MM.1S (cell line): ENCODE data around the gene KLK15.

ENCODE experiments used
- DNase-seq: peaks from one replicate; pipeline ENCODE4 v3.0.0-alpha.2; 2015
- H2AFZ ChIP-seq: fragments of 300-600 bp; sonication (generic); 2 replicates; pipeline ENCODE4 v1.6.0; 2016; ENCODE audit warnings: antibody characterized with exemption, low read length
- H3F3A ChIP-seq: fragments of 300-600 bp; sonication (generic); 2 replicates; pipeline ENCODE4 v1.6.1; 2016; ENCODE audit warnings: mild to moderate bottlenecking, antibody characterized with exemption, low read length, moderate library complexity, mixed read lengths; ENCODE audit not compliant: insufficient read depth
- H3K27ac ChIP-seq: fragments of 300-600 bp; sonication (generic); 2 replicates; pipeline ENCODE4 v1.5.1; 2016; ENCODE audit warnings: mild to moderate bottlenecking, low read length
- H3K27me3 ChIP-seq: fragments of 300-600 bp; sonication (generic); replicated peaks from 2 replicates; pipeline ENCODE4 v1.6.0; 2016; ENCODE audit warnings: low read length; ENCODE audit not compliant: insufficient read depth
- H3K36me3 ChIP-seq: fragments of 300-600 bp; sonication (generic); replicated peaks from 2 replicates; pipeline ENCODE4 v1.6.1; 2016; ENCODE audit warnings: mild to moderate bottlenecking, low read length, mixed read lengths; ENCODE audit not compliant: insufficient read depth
- H3K4me1 ChIP-seq: fragments of 300-600 bp; sonication (generic); 2 replicates; pipeline ENCODE4 v1.6.1; 2016; ENCODE audit warnings: low read length, mixed read lengths
- H3K4me2 ChIP-seq: fragments of 300-600 bp; sonication (generic); 2 replicates; pipeline ENCODE4 v1.6.0; 2016; ENCODE audit warnings: low read depth, low read length
- H3K4me3 ChIP-seq: fragments of 300-600 bp; sonication (generic); 2 replicates; pipeline ENCODE4 v1.5.1; 2016; ENCODE audit warnings: low read length, mixed read lengths
- H3K79me2 ChIP-seq: fragments of 300-600 bp; sonication (generic); 2 replicates; pipeline ENCODE4 v1.6.1; 2016; ENCODE audit warnings: mixed run types, low read length, mixed read lengths
- H3K9ac ChIP-seq: fragments of 300-600 bp; sonication (generic); 2 replicates; pipeline ENCODE4 v1.6.1; 2016; ENCODE audit warnings: low read length, mixed read lengths
- H3K9me2 ChIP-seq: fragments of 300-600 bp; sonication (generic); replicated peaks from 2 replicates; pipeline ENCODE4 v1.6.1; 2016; ENCODE audit warnings: mild to moderate bottlenecking, low read length, mixed read lengths; ENCODE audit not compliant: insufficient read depth
- H3K9me3 ChIP-seq: fragments of 300-600 bp; sonication (generic); replicated peaks from 2 replicates; pipeline ENCODE4 v1.6.1; 2016; ENCODE audit warnings: mild to moderate bottlenecking, low read length, mixed read lengths; ENCODE audit not compliant: insufficient read depth
- H4K20me1 ChIP-seq: fragments of 300-600 bp; sonication (generic); 2 replicates; pipeline ENCODE4 v1.6.1; 2016; ENCODE audit warnings: mild to moderate bottlenecking, low read length, moderate library complexity, mixed read lengths; ENCODE audit not compliant: insufficient read depth
- EZH2 ChIP-seq: fragments of 300-600 bp; sonication (generic); optimal IDR thresholded peaks from 2 replicates; pipeline ENCODE3; 2017; ENCODE audit warnings: low read depth, mild to moderate bottlenecking, antibody characterized with exemption, low read length, mixed read lengths
- EZH2phosphoT487 ChIP-seq: fragments of 300-600 bp; sonication (generic); IDR thresholded peaks from 2 replicates; pipeline ENCODE4 v1.6.1; 2018; ENCODE audit warnings: antibody characterized with exemption, low read length
- TF ChIP-seq, protein P1 (sequence below): fragments of 300-600 bp; sonication (generic); IDR thresholded peaks from 2 replicates; pipeline ENCODE4 v1.5.1; 2016; ENCODE audit warnings: antibody characterized with exemption, low read length, mixed read lengths

The KLK15 gene

GRCh38 chr19:50797429-50797780, 36.0 kb downstream of the KLK15 start:
- DNase-seq = no peak
- peaks cover 11% of the 10 kb centered on the region for H3K4me1 ChIP-seq
- H2AFZ ChIP-seq = no peak overlapping the region
- no peak overlapping the region for H3K9ac ChIP-seq
- no peak overlapping the region for H3K4me3 ChIP-seq
- TF ChIP-seq EZH2phosphoT487 (no peak), EZH2 (no peak)
- TF ChIP-seq, protein P1, sequence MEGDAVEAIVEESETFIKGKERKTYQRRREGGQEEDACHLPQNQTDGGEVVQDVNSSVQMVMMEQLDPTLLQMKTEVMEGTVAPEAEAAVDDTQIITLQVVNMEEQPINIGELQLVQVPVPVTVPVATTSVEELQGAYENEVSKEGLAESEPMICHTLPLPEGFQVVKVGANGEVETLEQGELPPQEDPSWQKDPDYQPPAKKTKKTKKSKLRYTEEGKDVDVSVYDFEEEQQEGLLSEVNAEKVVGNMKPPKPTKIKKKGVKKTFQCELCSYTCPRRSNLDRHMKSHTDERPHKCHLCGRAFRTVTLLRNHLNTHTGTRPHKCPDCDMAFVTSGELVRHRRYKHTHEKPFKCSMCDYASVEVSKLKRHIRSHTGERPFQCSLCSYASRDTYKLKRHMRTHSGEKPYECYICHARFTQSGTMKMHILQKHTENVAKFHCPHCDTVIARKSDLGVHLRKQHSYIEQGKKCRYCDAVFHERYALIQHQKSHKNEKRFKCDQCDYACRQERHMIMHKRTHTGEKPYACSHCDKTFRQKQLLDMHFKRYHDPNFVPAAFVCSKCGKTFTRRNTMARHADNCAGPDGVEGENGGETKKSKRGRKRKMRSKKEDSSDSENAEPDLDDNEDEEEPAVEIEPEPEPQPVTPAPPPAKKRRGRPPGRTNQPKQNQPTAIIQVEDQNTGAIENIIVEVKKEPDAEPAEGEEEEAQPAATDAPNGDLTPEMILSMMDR = no peak
- no peak overlapping the region for H3K4me2 ChIP-seq
- H3K27me3 ChIP-seq = no peaks in the 10 kb centered on the region
- no peak overlapping the region for H3K27ac ChIP-seq
- peaks cover 32% of the 10 kb centered on the region for H3F3A ChIP-seq
- 0 out of 2 replicates have a peak, but pooled peaks cover 5% of the 10 kb centered on the region for H3K36me3 ChIP-seq
- peaks cover 26% of the 10 kb centered on the region for H3K79me2 ChIP-seq
- no peaks in the 10 kb centered on the region for H3K9me2 ChIP-seq
- peaks cover 34% of the 10 kb centered on the region for H4K20me1 ChIP-seq
- no peaks in the 10 kb centered on the region for H3K9me3 ChIP-seq

GRCh38 chr19:50796634-50797428, 36.5 kb downstream of the KLK15 start:
- Histone ChIP-seq H3F3A (peaks cover 32% of the 10 kb centered on the region), H3K27ac (no peak overlapping the region), H3K79me2 (peaks cover 21% of the 10 kb centered on the region), H3K9me3 (no peaks in the 10 kb centered on the region), H3K36me3 (0 out of 2 replicates have a peak, but pooled peaks cover 5% of the 10 kb centered on the region), H4K20me1 (peaks cover 34% of the 10 kb centered on the region), H3K4me3 (no peak overlapping the region), H3K9me2 (no peaks in the 10 kb centered on the region), H3K4me1 (peaks cover 11% of the 10 kb centered on the region; the same call in 1 of the 2 replicates), H3K27me3 (no peaks in the 10 kb centered on the region), H3K4me2 (no peak overlapping the region), H3K9ac (no peak overlapping the region), H2AFZ (no peak overlapping the region)
- TF ChIP-seq, protein P1 = no peak
- TF ChIP-seq EZH2phosphoT487 (no peak), EZH2 (no peak)
- DNase-seq = no peak

- no peak for DNase-seq
- Histone ChIP-seq H4K20me1 (peaks cover 33% of the 10 kb centered on the region), H3K4me3 (no peak overlapping the region), H3K9me2 (no peaks in the 10 kb centered on the region), H3K4me2 (no peak overlapping the region), H3K27ac (no peak overlapping the region), H3K36me3 (0 out of 2 replicates have a peak, but pooled peaks cover 5% of the 10 kb centered on the region), H3K79me2 (peaks cover 18% of the 10 kb centered on the region), H3K27me3 (no peaks in the 10 kb centered on the region), H3F3A (peaks cover 32% of the 10 kb centered on the region), H3K9me3 (no peaks in the 10 kb centered on the region), H2AFZ (no peak overlapping the region), H3K9ac (no peak overlapping the region), H3K4me1 (peaks cover 11% of the 10 kb centered on the region; the same call in 1 of the 2 replicates)
- TF ChIP-seq, protein P1 = no peak
- no peak for TF ChIP-seq EZH2phosphoT487
- TF ChIP-seq EZH2 = no peak
These were observed 37.2 kb downstream of the KLK15 start for GRCh38 chr19:50796128-50796633.
